Measurements from ENCODE around the gene HK1. TPM values are rescaled to one million over a fixed set of nuclear protein-coding genes. Genes with fewer than 3 reads are reported as not detected.

Gene HK1
- total RNA-seq, 2 experiments from 2014 or later: 13.1 to 31.5 TPM

DNA sequence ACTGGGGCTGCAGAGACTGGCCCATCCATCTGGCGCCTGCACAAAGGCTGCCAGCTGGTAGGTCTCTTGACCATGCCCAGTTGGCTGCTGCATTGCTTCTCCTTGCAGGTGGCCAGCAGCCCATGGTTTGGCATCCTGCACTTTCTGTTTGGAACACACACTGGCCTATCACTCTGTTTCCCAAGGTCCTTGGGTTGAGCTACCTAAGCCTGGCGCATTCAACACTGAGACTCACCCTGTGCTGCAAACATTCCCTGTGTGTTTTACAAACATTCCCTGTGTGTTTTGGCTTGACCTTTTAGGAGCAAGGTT, 83.0 kb downstream of the HK1 start:
- intact Hi-C loops (cut with micrococcal nuclease; ENCODE audit: unreplicated experiment): no loop called here
- no peaks in the 10 kb centered on the region for H4K20me1 ChIP-seq (ENCODE audit: insufficient read depth, low read length)
- H3K9me2 ChIP-seq (ENCODE audit: insufficient read depth, low read length): no peaks in the 10 kb centered on the region
- no peaks in the 10 kb centered on the region for H3K9me3 ChIP-seq (ENCODE audit: low read length)
- H3K27ac ChIP-seq (ENCODE audit: low read depth, low read length, poor library complexity, severe bottlenecking): no peak overlapping the region
- TF ChIP-seq EZH2phosphoT487 (IDR thresholded peaks at IDR 0.05; ENCODE audit: borderline replicate concordance, low read depth, low read length): no peak
- TF ChIP-seq, protein P1, sequence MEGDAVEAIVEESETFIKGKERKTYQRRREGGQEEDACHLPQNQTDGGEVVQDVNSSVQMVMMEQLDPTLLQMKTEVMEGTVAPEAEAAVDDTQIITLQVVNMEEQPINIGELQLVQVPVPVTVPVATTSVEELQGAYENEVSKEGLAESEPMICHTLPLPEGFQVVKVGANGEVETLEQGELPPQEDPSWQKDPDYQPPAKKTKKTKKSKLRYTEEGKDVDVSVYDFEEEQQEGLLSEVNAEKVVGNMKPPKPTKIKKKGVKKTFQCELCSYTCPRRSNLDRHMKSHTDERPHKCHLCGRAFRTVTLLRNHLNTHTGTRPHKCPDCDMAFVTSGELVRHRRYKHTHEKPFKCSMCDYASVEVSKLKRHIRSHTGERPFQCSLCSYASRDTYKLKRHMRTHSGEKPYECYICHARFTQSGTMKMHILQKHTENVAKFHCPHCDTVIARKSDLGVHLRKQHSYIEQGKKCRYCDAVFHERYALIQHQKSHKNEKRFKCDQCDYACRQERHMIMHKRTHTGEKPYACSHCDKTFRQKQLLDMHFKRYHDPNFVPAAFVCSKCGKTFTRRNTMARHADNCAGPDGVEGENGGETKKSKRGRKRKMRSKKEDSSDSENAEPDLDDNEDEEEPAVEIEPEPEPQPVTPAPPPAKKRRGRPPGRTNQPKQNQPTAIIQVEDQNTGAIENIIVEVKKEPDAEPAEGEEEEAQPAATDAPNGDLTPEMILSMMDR (conservative IDR thresholded peaks at IDR 0.05; ENCODE audit: low read length): no peak
- H3K36me3 ChIP-seq (ENCODE audit: insufficient read depth, low read length): no peaks in the 10 kb centered on the region
- BruUV-seq (replicated peaks): no TSS peak
- no peak overlapping the region for H3K4me2 ChIP-seq (ENCODE audit: low read length)
- H3K4me1 ChIP-seq (ENCODE audit: insufficient read depth, low read length, poor library complexity, severe bottlenecking): no peaks in the 10 kb centered on the region
- CTCF ChIA-PET (ENCODE audit: unreplicated experiment): no interaction called here
- H3K4me3 ChIP-seq (ENCODE audit: low read depth, low read length, poor library complexity, severe bottlenecking): no peak overlapping the region
- H2AFZ ChIP-seq (ENCODE audit: low read length): no peak overlapping the region
- H3K79me2 ChIP-seq (ENCODE audit: insufficient read depth, low read depth, low read length): no peaks in the 10 kb centered on the region
- POLR2A ChIA-PET: no interaction called here
- no peak for DNase-seq (ENCODE audit: low spot score)

GRCh38 chr10:69362471-69362954, 84.2 kb downstream of the HK1 start:
- Histone ChIP-seq H3K9me2 (ENCODE audit: insufficient read depth, low read length) (no peaks in the 10 kb centered on the region), H3K4me2 (ENCODE audit: low read length) (no peak overlapping the region), H3K36me3 (ENCODE audit: insufficient read depth, low read length) (no peaks in the 10 kb centered on the region), H4K20me1 (ENCODE audit: insufficient read depth, low read length) (no peaks in the 10 kb centered on the region), H2AFZ (ENCODE audit: low read length) (no peak overlapping the region), H3K4me3 (ENCODE audit: low read depth, low read length, poor library complexity, severe bottlenecking) (no peak overlapping the region), H3K27ac (ENCODE audit: low read depth, low read length, poor library complexity, severe bottlenecking) (no peak overlapping the region), H3K79me2 (ENCODE audit: insufficient read depth, low read depth, low read length) (no peaks in the 10 kb centered on the region), H3K9me3 (ENCODE audit: low read length) (no peaks in the 10 kb centered on the region), H3K4me1 (ENCODE audit: insufficient read depth, low read length, poor library complexity, severe bottlenecking) (no peaks in the 10 kb centered on the region)
- intact Hi-C loops (cut with micrococcal nuclease; ENCODE audit: unreplicated experiment): no loop called here
- CTCF ChIA-PET (ENCODE audit: unreplicated experiment): no interaction called here
- TF ChIP-seq EZH2phosphoT487 (IDR thresholded peaks at IDR 0.05; ENCODE audit: borderline replicate concordance, low read depth, low read length): no peak
- TF ChIP-seq, protein P1 (conservative IDR thresholded peaks at IDR 0.05; ENCODE audit: low read length): no peak
- POLR2A ChIA-PET: no interaction called here
- BruUV-seq (replicated peaks): no TSS peak
- DNase-seq (ENCODE audit: low spot score): no peak

GRCh38 chr10:69363666-69364065, 85.4 kb downstream of the HK1 start:
- H3K4me2 ChIP-seq (ENCODE audit: low read length): no peak overlapping the region
- POLR2A ChIA-PET: interaction anchor here (0.6 kb wide), 1 partner anchor 386 kb away, joined by 3 read pairs; no protein-coding TSS in a partner anchor
- CTCF ChIA-PET (ENCODE audit: unreplicated experiment): no interaction called here
- H2AFZ ChIP-seq (ENCODE audit: low read length): no peak overlapping the region
- H4K20me1 ChIP-seq (ENCODE audit: insufficient read depth, low read length): no peaks in the 10 kb centered on the region
- no peak overlapping the region for H3K27ac ChIP-seq (ENCODE audit: low read depth, low read length, poor library complexity, severe bottlenecking)
- H3K4me1 ChIP-seq (ENCODE audit: insufficient read depth, low read length, poor library complexity, severe bottlenecking): no peaks in the 10 kb centered on the region
- H3K9me3 ChIP-seq (ENCODE audit: low read length): no peaks in the 10 kb centered on the region
- no peaks in the 10 kb centered on the region for H3K79me2 ChIP-seq (ENCODE audit: insufficient read depth, low read depth, low read length)
- no peaks in the 10 kb centered on the region for H3K9me2 ChIP-seq (ENCODE audit: insufficient read depth, low read length)
- no peak overlapping the region for H3K4me3 ChIP-seq (ENCODE audit: low read depth, low read length, poor library complexity, severe bottlenecking)
- no TSS peak for BruUV-seq (replicated peaks)
- H3K36me3 ChIP-seq (ENCODE audit: insufficient read depth, low read length): no peaks in the 10 kb centered on the region
- intact Hi-C loops (cut with micrococcal nuclease; ENCODE audit: unreplicated experiment): no loop called here
- DNase-seq (ENCODE audit: low spot score): no peak
- TF ChIP-seq EZH2phosphoT487 (IDR thresholded peaks at IDR 0.05; ENCODE audit: borderline replicate concordance, low read depth, low read length): no peak
- TF ChIP-seq, protein P1 (conservative IDR thresholded peaks at IDR 0.05; ENCODE audit: low read length): no peak
